ENCODE data around the gene SHROOM1.

Gene SHROOM1

GRCh38 chr5:132850066-132850465 lies 19.6 kb upstream of the SHROOM1 start:
- DNase-seq (ENCODE audit: low read depth in 2 of 2): no peak

- DNase-seq (ENCODE audit: low read depth in 2 of 2): no peak
These were observed 18.9 kb upstream of the SHROOM1 start for GRCh38 chr5:132849347-132849746.

DNA sequence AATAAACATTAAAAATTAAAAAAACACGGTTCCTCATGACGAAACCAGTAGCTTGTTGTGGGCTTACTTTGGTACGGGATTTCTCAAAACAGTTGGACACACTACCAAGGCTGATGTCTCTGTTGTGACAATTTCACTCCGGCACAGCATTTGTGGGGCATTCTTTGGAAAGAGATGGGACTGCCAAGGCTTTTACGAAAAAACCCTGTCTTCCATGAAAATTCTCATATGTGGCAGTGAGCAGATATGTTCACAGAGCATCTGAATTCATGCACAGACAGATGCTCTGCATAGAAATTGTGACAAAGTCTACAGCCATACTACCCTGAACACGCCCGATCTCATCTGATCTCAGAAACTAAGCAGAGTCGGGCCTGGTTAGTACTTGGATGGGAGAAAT lies 17.8 kb upstream of the SHROOM1 start:
- no peak for DNase-seq (ENCODE audit: low read depth in 2 of 2)

- DNase-seq (ENCODE audit: low read depth in 2 of 2): no peak
These were observed 10.9 kb upstream of the SHROOM1 start for GRCh38 chr5:132841305-132841704.

DNA sequence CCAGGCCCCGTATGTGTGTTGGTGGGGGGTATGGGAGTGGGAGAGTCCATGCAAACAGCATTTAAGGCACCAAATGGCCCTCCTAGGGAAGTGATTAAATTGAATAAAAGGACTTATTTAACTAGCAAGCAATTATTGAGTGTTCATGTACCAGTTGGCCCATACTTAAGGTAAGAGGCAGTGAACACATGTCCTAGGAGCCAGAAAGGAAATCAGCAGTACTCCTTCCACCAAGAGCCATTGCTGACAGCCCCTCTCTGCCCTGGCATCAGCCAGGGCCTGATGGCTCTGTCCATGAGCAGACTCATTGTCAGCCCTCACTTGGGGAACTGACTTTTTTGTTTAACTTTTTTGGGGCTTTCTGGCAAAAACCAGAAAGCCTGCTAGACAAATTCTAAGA lies 10.4 kb upstream of the SHROOM1 start:
- DNase-seq (ENCODE audit: low read depth in 2 of 2): no peak

DNA sequence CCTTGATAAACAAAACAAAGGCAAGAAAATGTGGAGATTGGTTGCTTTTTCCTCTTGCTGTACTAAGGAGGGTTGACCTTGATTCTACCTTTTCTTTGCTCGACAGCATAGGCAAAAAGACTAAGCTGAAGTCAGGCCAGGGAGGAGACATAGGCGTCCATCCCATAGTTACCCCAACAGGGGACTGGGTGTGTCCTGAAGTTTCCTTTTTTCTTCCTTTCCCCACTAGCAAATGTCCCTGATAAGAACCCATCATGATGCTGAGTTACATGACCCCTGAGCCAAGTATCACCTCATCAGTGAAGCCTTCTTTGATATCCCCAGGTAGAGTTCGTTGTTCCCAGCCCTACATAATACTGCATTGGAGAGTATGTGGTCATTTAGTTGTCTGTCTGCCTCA lies 9.9 kb upstream of the SHROOM1 start:
- DNase-seq (ENCODE audit: low read depth in 2 of 2): no peak

GRCh38 chr5:132839426-132840301 lies 9.2 kb upstream of the SHROOM1 start:
- no peak for DNase-seq (ENCODE audit: low read depth in 2 of 2)

GRCh38 chr5:132838516-132839282 lies 8.3 kb upstream of the SHROOM1 start:
- DNase-seq (ENCODE audit: low read depth in 2 of 2): no peak

DNA sequence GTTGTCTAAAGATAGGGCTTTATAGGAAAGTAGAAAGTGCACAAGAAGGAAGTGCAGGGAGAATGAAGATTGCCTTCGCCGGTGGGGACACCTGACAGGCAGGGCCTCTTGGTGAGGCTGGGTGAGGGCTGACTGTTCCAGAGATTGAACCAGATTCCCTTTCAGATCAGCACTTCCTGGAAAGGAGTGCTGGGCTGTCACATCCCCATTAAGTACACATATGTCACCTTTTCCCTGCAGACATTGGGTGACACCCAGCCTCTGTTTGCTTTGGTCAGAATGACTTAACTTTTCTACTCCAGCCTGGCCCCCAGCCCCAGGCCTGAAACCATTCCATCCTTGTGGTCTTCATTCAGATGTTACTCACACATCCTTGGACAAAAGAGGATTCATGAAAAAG lies 7.4 kb upstream of the SHROOM1 start:
- DNase-seq (ENCODE audit: low read depth in 2 of 2): no peak

- no peak for DNase-seq (ENCODE audit: low read depth in 2 of 2)
These were observed 6.4 kb upstream of the SHROOM1 start for GRCh38 chr5:132836852-132837251.

DNA sequence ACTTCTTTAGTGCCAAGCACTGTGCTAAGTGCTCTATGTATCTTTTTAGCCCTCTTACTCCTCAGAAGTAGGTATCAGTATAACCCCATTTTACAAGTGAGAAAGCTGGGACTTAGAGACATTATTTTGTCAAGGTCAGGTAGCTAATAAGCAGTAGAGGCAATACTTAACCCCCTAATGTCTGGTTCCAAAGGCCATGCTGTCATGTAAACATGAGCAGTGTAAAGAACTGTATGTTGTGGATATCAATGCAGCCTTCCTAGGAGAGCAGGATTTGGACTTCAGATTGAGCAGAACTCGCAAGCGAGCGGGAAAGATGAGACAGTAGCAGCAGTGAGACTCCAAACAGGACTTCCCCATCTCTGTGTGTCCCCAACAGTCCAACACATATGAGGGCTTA lies 3.6 kb upstream of the SHROOM1 start:
- DNase-seq (ENCODE audit: low read depth in 2 of 2): no peak

- DNase-seq (ENCODE audit: low read depth in 2 of 2): no peak
These were observed 2.2 kb upstream of the SHROOM1 start for GRCh38 chr5:132832612-132833011.

- no peak for DNase-seq (ENCODE audit: low read depth in 2 of 2)
These were observed 831 bp upstream of the SHROOM1 start for GRCh38 chr5:132831095-132831860.

DNA sequence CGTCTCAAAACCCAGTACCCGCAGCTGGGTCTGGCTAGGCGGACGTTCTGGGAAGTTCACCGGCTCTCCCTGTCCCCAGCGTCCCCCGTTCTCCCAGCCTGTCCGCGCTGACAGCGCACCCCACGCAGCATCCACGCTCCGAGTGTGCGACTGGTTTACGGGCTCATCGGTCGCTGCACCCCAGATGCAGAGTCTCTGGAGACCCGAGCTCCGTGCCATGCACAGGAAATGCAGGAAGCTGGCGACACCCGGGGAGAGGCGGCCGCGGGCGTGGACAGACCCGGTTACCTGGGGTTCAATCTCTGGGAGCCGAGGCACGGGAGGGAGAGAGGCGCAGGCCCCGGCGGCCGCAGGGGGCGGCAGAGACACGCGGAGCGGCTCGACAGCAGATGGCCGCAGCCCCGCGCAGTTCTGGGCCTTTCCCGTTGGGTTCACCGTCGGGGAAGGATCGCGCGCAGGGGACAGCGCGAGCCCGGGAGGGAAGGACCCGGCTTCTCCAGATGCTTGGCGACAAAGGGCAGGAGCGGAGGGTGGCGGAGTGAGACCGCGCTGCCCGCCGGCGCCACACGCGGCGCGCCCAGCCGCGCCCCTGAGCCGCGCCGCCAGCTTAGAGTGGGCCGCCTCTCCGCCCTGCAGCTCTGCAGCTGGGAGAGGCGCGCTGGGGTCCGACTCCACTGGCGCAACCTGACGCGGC lies 558 bp downstream of the SHROOM1 start:
- DNase-seq (ENCODE audit: low read depth in 2 of 2): no peak

GRCh38 chr5:132828846-132829494 lies 1.5 kb downstream of the SHROOM1 start:
- no peak for DNase-seq (ENCODE audit: low read depth in 2 of 2)

GRCh38 chr5:132827943-132828673 lies 2.3 kb downstream of the SHROOM1 start:
- DNase-seq (ENCODE audit: low read depth in 2 of 2): no peak

DNA sequence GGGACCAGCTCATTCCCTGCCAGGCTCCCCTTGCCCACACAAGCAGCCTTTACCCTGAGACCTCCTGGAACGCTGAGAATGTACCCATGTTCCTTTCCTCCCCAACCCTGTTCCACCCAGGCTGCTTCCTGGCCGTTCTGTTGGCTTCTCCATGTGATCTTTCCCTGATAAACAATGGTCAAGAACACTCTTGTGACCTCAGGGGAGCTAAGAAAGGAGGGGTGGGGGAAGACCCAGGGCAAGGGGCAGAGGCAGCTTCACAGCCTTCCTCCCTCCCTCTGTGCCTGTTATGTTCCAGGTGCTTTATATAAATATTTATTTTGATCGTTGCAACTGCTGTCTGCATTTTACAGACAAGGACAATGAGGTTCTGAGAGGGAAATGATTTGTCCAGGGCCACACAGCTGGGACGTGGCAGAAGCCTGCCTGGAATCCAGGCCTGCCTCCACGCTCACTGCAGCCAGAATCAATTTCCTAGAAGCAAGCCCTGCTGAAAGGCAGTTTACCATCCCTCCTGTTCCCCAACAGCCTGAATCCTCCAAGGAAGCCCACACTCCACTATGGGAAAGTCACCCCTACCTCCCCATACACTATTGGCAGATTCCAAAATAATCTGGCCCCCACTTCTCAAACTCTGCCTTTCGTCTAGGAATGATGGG lies 3.9 kb downstream of the SHROOM1 start:
- no peak for DNase-seq (ENCODE audit: low read depth in 2 of 2)

DNA sequence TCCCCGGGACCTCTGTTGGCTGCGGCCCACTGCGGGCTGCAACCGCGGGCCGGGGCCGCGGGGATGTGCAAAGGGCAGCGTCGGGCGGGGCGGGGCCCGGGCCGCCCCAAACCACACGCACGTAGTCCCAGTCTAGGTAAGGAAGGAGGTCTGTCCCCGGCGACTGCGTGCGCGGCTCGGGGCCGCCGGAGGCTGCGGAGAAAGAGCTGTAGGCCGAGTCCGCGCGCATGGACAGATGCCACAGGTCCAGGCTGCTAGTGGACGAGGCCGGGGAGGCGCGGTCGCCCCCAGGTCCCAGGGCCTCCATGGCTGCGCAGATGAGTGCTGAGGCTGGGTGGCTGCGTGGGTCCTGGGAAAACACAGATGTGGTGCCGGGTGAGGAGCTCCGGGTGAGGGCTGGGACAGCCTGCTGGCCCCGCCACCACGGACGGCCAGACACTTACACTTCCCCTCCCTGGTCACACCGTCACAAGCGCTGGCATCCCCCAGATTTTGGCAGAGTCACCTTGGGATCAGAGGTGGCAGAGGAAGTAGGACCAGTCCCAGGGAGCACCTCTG lies 4.5 kb downstream of the SHROOM1 start:
- DNase-seq (ENCODE audit: low read depth in 2 of 2): no peak

DNA sequence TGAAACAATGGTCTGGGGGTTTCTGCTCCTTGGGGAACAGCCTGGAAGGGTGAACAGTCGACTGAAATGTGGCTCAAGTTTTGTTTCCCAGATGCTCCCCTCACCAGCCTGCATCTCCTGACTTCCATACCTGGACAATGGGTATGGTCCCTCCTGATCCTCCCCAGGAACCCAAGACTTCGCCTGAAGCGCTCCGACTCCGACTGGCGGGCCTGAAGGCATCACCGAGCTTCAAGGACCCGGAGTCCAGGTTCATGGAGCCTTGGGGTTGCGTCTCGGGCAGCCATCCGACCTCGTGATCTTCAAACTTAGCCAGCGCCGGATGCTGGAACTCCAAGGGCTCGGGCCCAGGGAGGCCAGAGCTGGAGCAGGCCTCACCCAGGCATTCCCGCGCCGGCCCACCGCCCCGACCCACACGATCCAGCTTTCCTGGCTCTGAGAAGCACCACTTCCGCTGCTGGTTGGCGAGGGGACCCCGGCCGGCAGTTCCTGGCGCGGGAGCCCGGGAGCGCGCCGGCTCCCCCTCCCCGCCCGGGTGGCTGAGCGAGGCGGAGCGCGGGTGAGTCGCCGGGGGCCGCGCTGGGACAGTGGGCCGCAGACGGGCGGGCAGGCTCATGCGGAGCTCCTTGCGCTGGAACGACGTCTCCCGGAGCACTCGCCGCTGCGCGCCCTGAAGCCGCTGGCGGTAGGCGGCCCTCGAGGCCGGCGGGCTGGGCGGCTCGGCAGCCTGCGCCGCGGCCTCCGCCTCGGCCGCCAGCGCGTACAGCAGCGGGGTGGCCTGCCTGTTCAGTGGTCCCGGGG lies 5.2 kb downstream of the SHROOM1 start:
- no peak for DNase-seq (ENCODE audit: low read depth in 2 of 2)
